Upper lobe of left lung (tissue), 6 donors: ENCODE data around the gene SLC19A1. TPM values are rescaled to one million over a fixed set of nuclear protein-coding genes. Genes with fewer than 3 reads are reported as not detected.
A peak's percentile ranks its signal among the peaks of the same experiment; 100 is the strongest.

Source experiments
- ATAC-seq, 2 donors: fragments of 200-7000 bp; cut with Tn5 transposase; one replicate each; pipeline ENCODE4 v1.9.1; 2022; ENCODE audit warnings: mild to moderate bottlenecking in 2 of 2, moderate library complexity in 2 of 2; ENCODE audit not compliant: low FRiP score in 2 of 2
- DNase-seq, 2 donors: peaks; one replicate each; pipeline ENCODE4 v3.0.0-alpha.2; 2019 to 2020
- H3K27ac ChIP-seq, 4 donors: fragments of 200-600 bp; sonication (generic); one replicate each; pipeline ENCODE4 v1.5.1; 2016 to 2019
- H3K27me3 ChIP-seq, 4 donors: fragments of 200-600 bp; sonication (generic); one replicate each; pipeline ENCODE4 v1.5.1; 2017 to 2019
- H3K36me3 ChIP-seq, 4 donors: fragments of 200-600 bp; sonication (generic); one replicate each; pipeline ENCODE4 v1.5.1; 2016 to 2019
- H3K4me1 ChIP-seq, 4 donors: fragments of 200-600 bp; sonication (generic); one replicate each; pipeline ENCODE4 v1.5.1; 2018 to 2019
- H3K4me3 ChIP-seq, 4 donors: fragments of 200-600 bp; sonication (generic); one replicate each; pipeline ENCODE4 v1.5.1; 2017 to 2019; ENCODE audit warnings: mild to moderate bottlenecking in 2 of 4, moderate library complexity in 1 of 4
- H3K9me3 ChIP-seq, 4 donors: fragments of 200-600 bp; sonication (generic); one replicate each; pipeline ENCODE4 v1.5.1; 2018 to 2019
- EP300 ChIP-seq, 4 donors: sonication (generic); formaldehyde crosslinking; IDR thresholded peaks; one replicate each; pipeline ENCODE4 v1.5.1; 2017; ENCODE audit warnings: antibody characterized with exemption in 4 of 4, control low read depth in 2 of 4
- POLR2A ChIP-seq, 4 donors: fragments of 450-650 bp; IDR thresholded peaks; one replicate each; pipeline ENCODE4 v1.5.1; 2016 to 2017; ENCODE audit warnings: antibody characterized with exemption in 4 of 4, mild to moderate bottlenecking in 2 of 4
- POLR2AphosphoS5 ChIP-seq, 2 donors: sonication (generic); formaldehyde crosslinking; IDR thresholded peaks; one replicate each; pipeline ENCODE4 v1.5.1; 2017; ENCODE audit warnings: antibody characterized with exemption in 2 of 2
- WGBS, 2 donors: methylation state at CpG; one replicate each; pipeline ENCODE4 v1.1.5; 2017 to 2018; 5-methylcytosine and 5-hydroxymethylcytosine counted together
- total RNA-seq, 6 donors: library from RNA; depleted of rRNA in 4 of 6; stranded (reverse); fragments of >200 nt in 4 of 6; gene quantifications; one replicate each; pipeline versions ENCODE4 v1.1.0 to v1.2.1, GENCODE V29; 2016 to 2021
- TF ChIP-seq, protein P1 (sequence below), 6 experiments: fragments of 450-650 bp in 4 of 6; fragments of 200-600 bp in 2 of 6; sonication (generic) in 2 of 6; IDR thresholded peaks; one replicate each; pipeline ENCODE4 v1.5.1; 2016 to 2019; ENCODE audit warnings: antibody characterized with exemption in 6 of 6
- donor health status: DM: no; HTN: no; CAD: no; lungs with moderate emphysema.
- donor health status: DM: no; HTN: yes; CAD: no; lungs with severe emphysema.

The SLC19A1 gene
- total RNA-seq, 6 donors from 2014 or later, result 36.4 to 75.6 (median 49.9) TPM

DNA sequence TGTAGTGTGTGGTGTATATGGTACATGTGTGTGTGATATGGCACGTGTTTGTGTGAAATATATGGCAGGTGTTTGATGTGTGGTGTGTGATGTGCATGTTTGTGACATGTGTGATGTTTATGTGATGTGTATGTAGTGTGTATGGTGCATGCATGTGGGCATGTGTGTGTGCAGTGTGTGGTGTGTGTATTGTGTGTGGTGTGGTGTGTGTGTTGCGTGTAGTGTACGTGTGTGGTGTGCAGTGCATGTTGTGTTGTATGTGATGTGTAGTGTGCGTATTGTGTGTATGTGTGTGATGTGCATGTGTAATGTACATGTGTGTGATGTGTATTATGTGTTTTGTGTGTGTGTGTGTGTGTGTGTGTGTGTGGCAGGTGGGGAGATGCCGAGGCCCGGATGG lies 65.7 kb downstream of the SLC19A1 start:
- Histone ChIP-seq H3K27ac (no peak overlapping the region), H3K36me3 (peaks cover 0 to 17% (median 8%) of the 10 kb centered on the region in 4 donors), H3K4me1 (peaks cover 12 to 28% (median 21%) of the 10 kb centered on the region in 4 donors), H3K9me3 (no peaks in the 10 kb centered on the region), H3K27me3 (no peaks in the 10 kb centered on the region), H3K4me3 (no peak overlapping the region)
- WGBS, 2 donors, result 88 to 95% methylated on average over 6 of the region's 6 CpGs
- ATAC-seq, result no peak
- peak in 1 of 2 donors; percentile 15 for DNase-seq
- TF ChIP-seq POLR2A (IDR thresholded peaks at IDR 0.05) (no peak), POLR2AphosphoS5 (IDR thresholded peaks at IDR 0.05) (no peak), EP300 (IDR thresholded peaks at IDR 0.05) (no peak)
- TF ChIP-seq, protein P1, sequence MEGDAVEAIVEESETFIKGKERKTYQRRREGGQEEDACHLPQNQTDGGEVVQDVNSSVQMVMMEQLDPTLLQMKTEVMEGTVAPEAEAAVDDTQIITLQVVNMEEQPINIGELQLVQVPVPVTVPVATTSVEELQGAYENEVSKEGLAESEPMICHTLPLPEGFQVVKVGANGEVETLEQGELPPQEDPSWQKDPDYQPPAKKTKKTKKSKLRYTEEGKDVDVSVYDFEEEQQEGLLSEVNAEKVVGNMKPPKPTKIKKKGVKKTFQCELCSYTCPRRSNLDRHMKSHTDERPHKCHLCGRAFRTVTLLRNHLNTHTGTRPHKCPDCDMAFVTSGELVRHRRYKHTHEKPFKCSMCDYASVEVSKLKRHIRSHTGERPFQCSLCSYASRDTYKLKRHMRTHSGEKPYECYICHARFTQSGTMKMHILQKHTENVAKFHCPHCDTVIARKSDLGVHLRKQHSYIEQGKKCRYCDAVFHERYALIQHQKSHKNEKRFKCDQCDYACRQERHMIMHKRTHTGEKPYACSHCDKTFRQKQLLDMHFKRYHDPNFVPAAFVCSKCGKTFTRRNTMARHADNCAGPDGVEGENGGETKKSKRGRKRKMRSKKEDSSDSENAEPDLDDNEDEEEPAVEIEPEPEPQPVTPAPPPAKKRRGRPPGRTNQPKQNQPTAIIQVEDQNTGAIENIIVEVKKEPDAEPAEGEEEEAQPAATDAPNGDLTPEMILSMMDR (IDR thresholded peaks at IDR 0.05), result no peak

DNA sequence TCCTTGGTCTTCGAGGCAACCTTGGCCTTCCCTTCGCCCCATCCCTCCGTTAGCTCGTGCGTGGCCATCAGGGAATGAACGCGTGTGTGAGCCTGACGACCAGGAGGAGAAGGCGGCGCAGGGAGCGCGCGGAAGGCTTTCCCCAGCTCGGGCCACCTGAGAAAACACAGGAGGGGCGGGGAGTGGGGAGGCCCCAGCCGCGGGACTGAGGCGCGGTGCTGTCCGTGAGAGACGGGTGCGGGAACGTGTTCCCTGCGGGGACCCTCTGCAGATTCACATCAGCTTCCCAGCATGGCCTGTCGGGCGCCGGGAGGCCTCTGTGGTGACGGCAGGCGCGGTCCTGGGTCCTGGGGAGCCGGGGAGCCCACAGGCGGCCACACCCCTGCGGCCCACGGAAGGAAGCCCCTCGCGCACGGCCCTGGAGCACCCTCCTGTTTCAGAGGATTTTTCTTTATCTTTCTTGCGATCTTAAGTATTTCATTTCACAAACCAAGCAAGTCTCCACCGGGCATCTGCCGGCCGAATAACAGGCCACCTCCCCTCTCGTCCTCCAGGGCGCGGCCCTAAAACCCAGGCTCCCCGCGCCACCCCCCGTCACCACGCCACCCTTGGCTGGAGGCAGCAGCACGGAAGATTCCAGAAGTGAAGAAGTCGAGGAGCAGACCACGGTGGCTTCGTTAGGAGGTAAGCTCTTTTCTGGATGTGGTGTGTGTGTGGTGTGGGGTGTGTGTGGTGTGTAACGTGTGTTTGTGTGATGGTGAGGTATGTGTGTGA lies 66.3 kb downstream of the SLC19A1 start:
- Histone ChIP-seq H3K4me3 (no peak overlapping the region), H3K36me3 (peaks cover 0 to 17% (median 8%) of the 10 kb centered on the region in 4 donors), H3K27me3 (no peaks in the 10 kb centered on the region), H3K4me1 (peaks cover 15 to 34% (median 25%) of the 10 kb centered on the region in 4 donors), H3K27ac (no peak overlapping the region), H3K9me3 (no peaks in the 10 kb centered on the region)
- 88 to 91% methylated on average over 47 to 53 of the region's 53 CpGs for WGBS, 2 donors
- DNase-seq (peak in 1 of 2 donors; percentile 74), ATAC-seq (no peak)
- no peak for TF ChIP-seq POLR2A (IDR thresholded peaks at IDR 0.05)
- TF ChIP-seq POLR2AphosphoS5 (IDR thresholded peaks at IDR 0.05), result no peak
- TF ChIP-seq, protein P1 (IDR thresholded peaks at IDR 0.05), result no peak
- no peak for TF ChIP-seq EP300 (IDR thresholded peaks at IDR 0.05)

DNA sequence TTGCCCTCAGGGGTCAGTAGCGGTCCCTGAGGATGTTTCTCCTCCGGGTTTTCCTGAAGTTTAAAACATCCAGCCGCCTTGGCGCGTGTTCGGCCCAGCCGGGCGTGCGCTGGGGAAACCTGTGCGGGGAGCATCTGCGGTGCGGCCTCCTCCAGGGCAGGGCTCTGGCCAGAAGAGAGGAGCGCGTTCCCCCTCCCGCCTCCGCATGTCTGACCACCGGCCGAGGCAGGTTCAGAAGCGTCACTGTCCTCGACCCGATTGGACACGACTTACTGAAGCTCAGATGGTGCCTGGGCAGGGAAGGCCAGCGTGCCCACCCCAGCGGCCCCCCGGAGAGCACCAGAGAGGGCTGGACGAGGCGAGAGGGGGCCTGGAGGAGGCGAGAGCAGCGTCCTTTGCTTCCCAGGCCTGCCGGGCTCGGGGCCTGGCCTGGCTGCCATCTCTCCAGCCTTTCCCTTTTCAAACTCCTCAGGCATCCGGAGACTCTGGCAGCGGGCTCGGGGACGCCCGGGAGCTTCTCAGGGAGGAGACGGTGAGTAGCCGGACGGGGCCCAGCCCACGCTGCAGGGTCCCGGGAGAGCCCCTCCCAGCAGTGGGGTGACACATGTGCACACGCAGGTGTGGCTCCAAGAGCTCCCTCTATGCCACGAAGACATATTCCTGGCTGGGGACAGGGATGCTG lies 67.1 kb downstream of the SLC19A1 start:
- peaks cover 0 to 17% (median 8%) of the 10 kb centered on the region in 4 donors for H3K36me3 ChIP-seq
- peak in 1 of 2 donors; percentile 74 for DNase-seq
- no peaks in the 10 kb centered on the region for H3K27me3 ChIP-seq
- 91 to 97% methylated on average over 21 to 38 of the region's 43 CpGs for WGBS, 2 donors
- no peak for TF ChIP-seq POLR2AphosphoS5 (IDR thresholded peaks at IDR 0.05)
- TF ChIP-seq EP300 (IDR thresholded peaks at IDR 0.05), result no peak
- TF ChIP-seq POLR2A (IDR thresholded peaks at IDR 0.05), result no peak
- TF ChIP-seq, protein P1 (IDR thresholded peaks at IDR 0.05), result no peak
- H3K9me3 ChIP-seq, result no peaks in the 10 kb centered on the region
- no peak overlapping the region for H3K4me3 ChIP-seq
- no peak for ATAC-seq
- no peak overlapping the region for H3K27ac ChIP-seq
- H3K4me1 ChIP-seq, result peaks cover 15 to 40% (median 30%) of the 10 kb centered on the region in 4 donors

DNA sequence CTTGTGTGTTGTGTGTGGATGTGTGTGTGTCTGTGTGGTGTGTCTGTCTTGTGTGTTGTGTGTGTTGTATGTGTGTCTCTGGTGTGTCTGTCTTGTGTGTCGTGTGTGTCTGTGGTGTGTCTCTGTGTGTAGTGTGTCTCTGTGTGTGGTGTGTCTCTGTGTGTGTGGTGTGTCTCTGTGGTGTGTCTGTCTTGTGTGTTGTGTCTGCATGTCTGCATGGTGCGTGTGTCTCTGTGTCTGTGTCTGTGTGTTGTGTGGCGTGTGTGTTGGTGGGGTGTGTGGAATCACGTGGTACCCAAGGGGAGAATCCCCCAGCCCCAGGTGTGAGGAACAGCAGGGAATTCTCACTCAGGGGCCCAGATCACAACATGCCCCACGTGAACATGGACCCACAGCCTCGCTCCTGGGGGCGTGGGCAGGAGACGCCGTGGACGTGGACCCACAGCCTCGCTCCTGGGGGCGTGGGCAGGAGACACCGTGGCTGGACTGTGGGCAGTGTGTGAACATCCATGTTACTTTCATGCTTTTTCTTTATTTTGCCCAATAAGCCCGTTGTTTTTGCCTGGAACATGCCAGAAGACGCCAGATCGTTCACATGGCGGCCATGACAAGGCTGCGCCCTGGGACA lies 67.8 kb downstream of the SLC19A1 start:
- 96% methylated on average over 17 to 18 of the region's 18 CpGs for WGBS, 2 donors

More for the DNA sequence above, 67.8 kb downstream of the SLC19A1 start:
- no peaks in the 10 kb centered on the region for H3K9me3 ChIP-seq
- H3K4me1 ChIP-seq, result peaks cover 15 to 47% (median 30%) of the 10 kb centered on the region in 4 donors
- no peak overlapping the region for H3K4me3 ChIP-seq
- ATAC-seq (peak in 1 of 2 donors; percentile 51), DNase-seq (peak in 1 of 2 donors; percentile 83)
- peaks cover 0 to 17% (median 6%) of the 10 kb centered on the region in 4 donors for H3K36me3 ChIP-seq
- H3K27ac ChIP-seq, result no peak overlapping the region
- no peaks in the 10 kb centered on the region for H3K27me3 ChIP-seq
- TF ChIP-seq EP300 (IDR thresholded peaks at IDR 0.05) (no peak), POLR2AphosphoS5 (IDR thresholded peaks at IDR 0.05) (no peak), POLR2A (IDR thresholded peaks at IDR 0.05) (no peak)
- TF ChIP-seq, protein P1 (IDR thresholded peaks at IDR 0.05), result no peak
